Thyroid gland (tissue), 4 donors: ENCODE results near the gene UQCRHL. TPM values are rescaled to one million over a fixed set of nuclear protein-coding genes. Genes with fewer than 3 reads are reported as not detected.

Experiments used
- DNase-seq, 2 donors: peaks; one replicate each; pipeline ENCODE4 v3.0.0-alpha.2; 2019
- H3K27ac ChIP-seq, 3 donors: fragments of 200-600 bp; sonication (generic); 1 replicate in 2 of 3; 2 replicates in 1 of 3; pipeline ENCODE4 v1.5.1; 2016 to 2019; ENCODE audit warnings: mild to moderate bottlenecking in 1 of 3, moderate library complexity in 1 of 3
- H3K27me3 ChIP-seq: fragments of 200-600 bp; sonication (generic); one replicate; pipeline ENCODE4 v1.5.1; 2019
- H3K36me3 ChIP-seq, 2 donors: fragments of 200-600 bp; sonication (generic); one replicate each; pipeline ENCODE4 v1.5.1; 2016 to 2019
- H3K4me1 ChIP-seq, 2 donors: fragments of 200-600 bp; sonication (generic); one replicate each; pipeline ENCODE4 v1.5.1; 2017 to 2019
- H3K4me3 ChIP-seq, 3 donors: fragments of 200-600 bp; sonication (generic); replicated peaks in 1 of 3; 1 replicate in 2 of 3; 2 replicates in 1 of 3; pipeline ENCODE4 v1.5.1; 2016; ENCODE audit warnings: mild to moderate bottlenecking in 1 of 3
- H3K9me3 ChIP-seq: fragments of 200-600 bp; sonication (generic); one replicate; pipeline ENCODE4 v1.5.1; 2017
- CTCF ChIP-seq, 6 experiments: fragments of 200-600 bp in 3 of 6; fragments of 450-650 bp in 3 of 6; sonication (generic) in 3 of 6; IDR thresholded peaks; one replicate each; pipeline ENCODE4 v1.5.1; 2016 to 2019; ENCODE audit warnings: antibody characterized with exemption in 6 of 6, mild to moderate bottlenecking in 2 of 6, inconsistent platforms in 1 of 6, moderate library complexity in 1 of 6
- POLR2A ChIP-seq, 2 donors: fragments of 450-650 bp; IDR thresholded peaks; one replicate each; pipeline ENCODE4 v1.6.1; 2017; ENCODE audit warnings: antibody characterized with exemption in 2 of 2, mild to moderate bottlenecking in 2 of 2, moderate library complexity in 1 of 2
- WGBS, 2 donors: methylation state at CpG; one replicate each; pipeline ENCODE4 v1.1.5; 2017; 5-methylcytosine and 5-hydroxymethylcytosine counted together
- intact Hi-C: fragments of 100-400 bp; cut with DNase I; formaldehyde crosslinking; loops from one replicate; pipeline ENCODE4 v1.15.1; 2023
- total RNA-seq, 4 donors: library from RNA; depleted of rRNA; stranded (reverse); fragments of >200 nt; gene quantifications; one replicate each; pipeline ENCODE4 v1.2.3, GENCODE V29; 2016

The UQCRHL gene
- total RNA-seq, 4 donors from 2014 or later: 0.81 to 1.3 (median 1.00) TPM

GRCh38 chr1:15760520-15761211 is 46.8 kb downstream of the UQCRHL start:
- peak overlapping the region; percentile 23 to 60 (median 36) for H3K27ac ChIP-seq
- no peaks in the 10 kb centered on the region for H3K9me3 ChIP-seq
- no peak overlapping the region for H3K4me3 ChIP-seq
- intact Hi-C loops: no loop called here
- TF ChIP-seq POLR2A (IDR thresholded peaks at IDR 0.05) (no peak), CTCF (IDR thresholded peaks at IDR 0.05) (no peak)
- no peaks in the 10 kb centered on the region for H3K27me3 ChIP-seq
- WGBS, 2 donors: 53 to 60% methylated on average over 1 to 11 of the region's 12 CpGs
- peak in 1 of 2 donors; percentile 20 for DNase-seq
- peaks cover 9 to 38% of the 10 kb centered on the region in 2 donors for H3K4me1 ChIP-seq
- H3K36me3 ChIP-seq: no peaks in the 10 kb centered on the region

GRCh38 chr1:15758953-15759661 is 48.3 kb downstream of the UQCRHL start:
- Histone ChIP-seq H3K4me3 (peak overlapping the region in 2 of 3 donors; percentile 68 to 75), H3K9me3 (no peaks in the 10 kb centered on the region), H3K4me1 (peaks cover 9 to 38% of the 10 kb centered on the region in 2 donors), H3K36me3 (no peaks in the 10 kb centered on the region), H3K27me3 (no peaks in the 10 kb centered on the region), H3K27ac (peak overlapping the region in 2 of 3 donors; percentile 61 to 66)
- no peak for DNase-seq
- TF ChIP-seq CTCF (IDR thresholded peaks at IDR 0.05): no peak
- TF ChIP-seq POLR2A (IDR thresholded peaks at IDR 0.05): no peak
- intact Hi-C loops: no loop called here
- 4 to 19% methylated on average over 6 to 16 of the region's 58 CpGs for WGBS, 2 donors

GRCh38 chr1:15758343-15758931 is 49.0 kb downstream of the UQCRHL start, which contains the start of gene FBLIM1:
FBLIM1 (plus strand) TSS chr1:15758795; CDS start chr1:15764984, 6,189 bp downstream.
- DNase-seq: peak; percentile 41 to 42
- Histone ChIP-seq H3K9me3 (no peaks in the 10 kb centered on the region), H3K27ac (peak within 1 kb of the TSS in 2 of 3 donors; percentile 61 to 66), H3K36me3 (no peaks in the 10 kb centered on the region), H3K4me3 (peak within 1 kb of the TSS in 2 of 3 donors; percentile 68 to 75), H3K27me3 (no peaks in the 10 kb centered on the region), H3K4me1 (peaks cover 9 to 38% of the 10 kb centered on the region in 2 donors)
- intact Hi-C loops: no loop called here
- 3 to 9% methylated on average over 6 to 16 of the region's 58 CpGs for WGBS, 2 donors
- no peak for TF ChIP-seq CTCF (IDR thresholded peaks at IDR 0.05)
- TF ChIP-seq POLR2A (IDR thresholded peaks at IDR 0.05): no peak

- Histone ChIP-seq H3K27me3 (no peaks in the 10 kb centered on the region), H3K9me3 (no peaks in the 10 kb centered on the region), H3K36me3 (no peaks in the 10 kb centered on the region), H3K4me1 (peaks cover 9 to 38% of the 10 kb centered on the region in 2 donors), H3K4me3 (peak overlapping the region in 1 of 3 donors; percentile 75), H3K27ac (peak overlapping the region in 2 of 3 donors; percentile 61 to 66)
- 30 to 42% methylated on average over 15 to 21 of the region's 24 CpGs for WGBS, 2 donors
- intact Hi-C loops: no loop called here
- TF ChIP-seq POLR2A (IDR thresholded peaks at IDR 0.05) (no peak), CTCF (IDR thresholded peaks at IDR 0.05) (no peak)
- no peak for DNase-seq
Measured at GRCh38 chr1:15757575-15758342, 49.7 kb downstream of the UQCRHL start.

Other genes with a start within 250 kb of the UQCRHL start
- gene AGMAT, start 222.6 kb downstream of the UQCRHL start, total RNA-seq: 1 to 10 TPM in 1 of 4 donors, under 1 TPM in 2, not detected in 1; 0.13 to 1.6 (median 0.49) TPM
- gene DDI2, start 190.2 kb downstream of the UQCRHL start, total RNA-seq: 10 to 100 TPM; 21.9 to 79.0 (median 38.6) TPM
- 10 to 100 TPM; 38.3 to 48.4 (median 39.4) TPM for gene PLEKHM2, start 123.3 kb downstream of the UQCRHL start, total RNA-seq
- gene SLC25A34, start 71.4 kb downstream of the UQCRHL start, total RNA-seq: 1 to 10 TPM in 3 of 4 donors, under 1 TPM in 1; 0.98 to 2.6 (median 2.0) TPM
- not detected for gene TMEM82, start 65.2 kb downstream of the UQCRHL start, total RNA-seq
- 10 to 100 TPM; 11.4 to 28.0 (median 25.9) TPM for gene FBLIM1, start 48.9 kb downstream of the UQCRHL start, total RNA-seq
- 10 to 100 TPM; 40.7 to 97.0 (median 57.3) TPM for gene SPEN, start 40.1 kb upstream of the UQCRHL start, total RNA-seq
- gene ZBTB17, start 168.5 kb upstream of the UQCRHL start, total RNA-seq: 10 to 100 TPM; 31.4 to 52.1 (median 36.1) TPM
- under 1 TPM in 2 of 4 donors, not detected in 2; 0.11 to 0.63 TPM for gene SRARP, start 196.6 kb upstream of the UQCRHL start, total RNA-seq
- 1 to 10 TPM in 3 of 4 donors, under 1 TPM in 1; 0.81 to 9.0 (median 2.9) TPM for gene HSPB7, start 210.4 kb upstream of the UQCRHL start, total RNA-seq
- gene CLCNKA, start 214.4 kb upstream of the UQCRHL start, total RNA-seq: 10 to 100 TPM in 2 of 4 donors, 1 to 10 TPM in 2; 3.9 to 27.1 (median 16.1) TPM
- gene CLCNKB, start 236.1 kb upstream of the UQCRHL start, total RNA-seq: 10 to 100 TPM in 3 of 4 donors, 1 to 10 TPM in 1; 7.1 to 42.2 (median 15.4) TPM